Tibial artery (tissue), 4 donors: ENCODE measurements around the gene TRIM44.
"Not testable (repeated sequence)": the region's sequence is repeated elsewhere in the genome, so short reads cannot be mapped to it uniquely, and the experiment has no call there.

Source experiments
- DNase-seq, 2 donors: peaks; one replicate each; pipeline ENCODE4 v3.0.0-alpha.2; 2019
- H3K27ac ChIP-seq, 2 donors: fragments of 200-600 bp; sonication (generic) in 1 of 2; 1 replicate in 1 of 2; 2 replicates in 1 of 2; pipeline ENCODE4 v1.5.1; 2018 to 2019; ENCODE audit warnings: mild to moderate bottlenecking in 1 of 2
- H3K27me3 ChIP-seq, 2 donors: fragments of 200-600 bp; sonication (generic) in 1 of 2; one replicate each; pipeline versions ENCODE4 v1.5.1 to v1.6.0; 2016 to 2019
- H3K36me3 ChIP-seq, 3 donors: fragments of 200-600 bp; sonication (generic) in 2 of 3; one replicate each; pipeline ENCODE4 v1.5.1; 2016 to 2019; ENCODE audit warnings: mild to moderate bottlenecking in 2 of 3
- H3K4me1 ChIP-seq, 4 donors: fragments of 200-600 bp; sonication (generic) in 2 of 4; 1 replicate in 3 of 4; 2 replicates in 1 of 4; pipeline ENCODE4 v1.5.1; 2016 to 2019
- H3K4me3 ChIP-seq, 2 donors: fragments of 200-600 bp; sonication (generic) in 1 of 2; 1 replicate in 1 of 2; 2 replicates in 1 of 2; pipeline ENCODE4 v1.5.1; 2018 to 2019; ENCODE audit warnings: mild to moderate bottlenecking in 2 of 2
- H3K9me3 ChIP-seq, 3 donors: fragments of 200-600 bp; sonication (generic) in 1 of 3; one replicate each; pipeline ENCODE4 v1.5.1; 2016 to 2019
- intact Hi-C: fragments of 100-400 bp; cut with DNase I; formaldehyde crosslinking; loops from one replicate; pipeline ENCODE4 v1.15.0; 2023; ENCODE audit warnings: low total_unique reads
- TF ChIP-seq, protein P1 (sequence below), 2 experiments: fragments of 200-600 bp in 1 of 2; fragments of 450-650 bp in 1 of 2; IDR thresholded peaks; one replicate each; pipeline ENCODE4 v1.5.1; 2017 to 2019; ENCODE audit warnings: antibody characterized with exemption in 2 of 2, mild to moderate bottlenecking in 1 of 2, moderate library complexity in 1 of 2

Gene TRIM44

DNA sequence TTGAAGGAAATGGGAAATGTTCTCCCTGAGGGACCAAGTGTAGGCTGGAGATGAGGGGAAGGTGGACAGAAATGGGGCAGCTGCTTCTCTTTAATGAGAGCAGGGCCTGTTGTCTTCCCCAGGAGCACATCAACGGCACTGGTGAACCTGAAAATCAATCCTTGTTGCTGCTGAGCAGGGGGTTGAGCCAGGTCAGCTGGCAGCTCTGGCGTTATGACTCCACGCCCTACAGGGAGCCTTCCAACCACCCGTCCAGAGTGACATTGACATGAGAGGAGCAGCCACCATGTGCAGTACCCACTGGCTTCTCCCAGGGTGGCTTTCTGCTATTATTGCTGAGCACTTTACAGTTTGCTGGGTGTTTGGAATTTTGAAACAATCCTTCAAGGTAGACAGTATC is 164.4 kb downstream of the TRIM44 start:
- TF ChIP-seq, protein P1, sequence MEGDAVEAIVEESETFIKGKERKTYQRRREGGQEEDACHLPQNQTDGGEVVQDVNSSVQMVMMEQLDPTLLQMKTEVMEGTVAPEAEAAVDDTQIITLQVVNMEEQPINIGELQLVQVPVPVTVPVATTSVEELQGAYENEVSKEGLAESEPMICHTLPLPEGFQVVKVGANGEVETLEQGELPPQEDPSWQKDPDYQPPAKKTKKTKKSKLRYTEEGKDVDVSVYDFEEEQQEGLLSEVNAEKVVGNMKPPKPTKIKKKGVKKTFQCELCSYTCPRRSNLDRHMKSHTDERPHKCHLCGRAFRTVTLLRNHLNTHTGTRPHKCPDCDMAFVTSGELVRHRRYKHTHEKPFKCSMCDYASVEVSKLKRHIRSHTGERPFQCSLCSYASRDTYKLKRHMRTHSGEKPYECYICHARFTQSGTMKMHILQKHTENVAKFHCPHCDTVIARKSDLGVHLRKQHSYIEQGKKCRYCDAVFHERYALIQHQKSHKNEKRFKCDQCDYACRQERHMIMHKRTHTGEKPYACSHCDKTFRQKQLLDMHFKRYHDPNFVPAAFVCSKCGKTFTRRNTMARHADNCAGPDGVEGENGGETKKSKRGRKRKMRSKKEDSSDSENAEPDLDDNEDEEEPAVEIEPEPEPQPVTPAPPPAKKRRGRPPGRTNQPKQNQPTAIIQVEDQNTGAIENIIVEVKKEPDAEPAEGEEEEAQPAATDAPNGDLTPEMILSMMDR (IDR thresholded peaks at IDR 0.05): no peak
- Histone ChIP-seq H3K4me1 (peaks cover 0 to 1% (median 0%) of the 10 kb centered on the region in 4 donors), H3K36me3 (no peaks in the 10 kb centered on the region), H3K27ac (no peak overlapping the region), H3K27me3 (no peaks in the 10 kb centered on the region), H3K4me3 (no peak overlapping the region), H3K9me3 (no peaks in the 10 kb centered on the region)
- intact Hi-C loops: loop anchor here (10.0 kb wide), 1 partner anchor 212 kb away; the partner anchor contains the start of gene FJX1
- DNase-seq: no peak

DNA sequence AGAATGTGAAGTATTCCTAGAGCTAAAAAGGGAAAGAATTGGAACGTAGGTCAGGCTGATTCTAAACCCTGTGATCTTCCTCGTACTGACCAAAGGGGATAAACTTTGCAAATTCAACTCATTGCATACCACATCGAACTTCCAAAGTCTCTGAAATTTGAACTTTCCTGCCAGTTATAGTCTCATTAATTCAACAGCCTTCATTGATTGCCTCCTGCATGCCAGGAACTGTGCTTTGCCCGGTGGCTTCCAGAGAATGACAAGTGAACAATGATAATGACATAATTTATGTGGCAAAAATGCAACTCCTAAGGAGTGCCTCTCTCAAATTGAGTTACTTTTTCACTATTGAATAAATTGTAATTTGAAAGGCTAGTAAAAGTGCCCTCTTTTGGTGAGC is 173.6 kb downstream of the TRIM44 start:
- TF ChIP-seq, protein P1 (IDR thresholded peaks at IDR 0.05): no peak
- Histone ChIP-seq H3K27ac (no peak overlapping the region), H3K9me3 (peaks cover 0 to 5% (median 3%) of the 10 kb centered on the region in 3 donors), H3K36me3 (no peaks in the 10 kb centered on the region), H3K4me1 (no peaks in the 10 kb centered on the region), H3K27me3 (no peaks in the 10 kb centered on the region), H3K4me3 (no peak overlapping the region)
- intact Hi-C loops: no loop called here
- no peak for DNase-seq

DNA sequence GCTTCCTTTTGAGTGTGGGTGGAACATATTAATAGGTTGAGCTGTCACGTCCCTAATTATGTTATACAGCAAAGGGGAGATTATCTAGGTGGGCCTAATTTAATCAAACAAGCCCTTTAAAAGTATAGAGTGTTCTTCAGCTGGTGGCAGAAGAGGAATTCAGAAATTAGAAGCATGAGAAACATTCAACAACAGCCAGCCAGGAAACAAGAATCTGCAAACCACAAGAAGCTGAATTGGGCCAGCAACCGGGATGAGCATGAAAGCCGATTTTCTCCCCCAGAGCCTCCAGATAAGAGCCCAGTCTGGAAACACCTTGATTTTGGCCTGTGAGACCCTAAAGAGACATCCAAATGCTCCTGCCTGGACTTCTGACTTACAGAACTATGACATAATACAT is 175.5 kb downstream of the TRIM44 start:
- no peak for DNase-seq
- Histone ChIP-seq H3K27ac (no peak overlapping the region), H3K36me3 (no peaks in the 10 kb centered on the region), H3K9me3 (peaks cover 0 to 3% (median 0%) of the 10 kb centered on the region in 3 donors), H3K27me3 (peaks cover 0 to 3% of the 10 kb centered on the region in 2 donors), H3K4me1 (no peaks in the 10 kb centered on the region), H3K4me3 (no peak overlapping the region)
- TF ChIP-seq, protein P1 (IDR thresholded peaks at IDR 0.05): no peak
- intact Hi-C loops: no loop called here

DNA sequence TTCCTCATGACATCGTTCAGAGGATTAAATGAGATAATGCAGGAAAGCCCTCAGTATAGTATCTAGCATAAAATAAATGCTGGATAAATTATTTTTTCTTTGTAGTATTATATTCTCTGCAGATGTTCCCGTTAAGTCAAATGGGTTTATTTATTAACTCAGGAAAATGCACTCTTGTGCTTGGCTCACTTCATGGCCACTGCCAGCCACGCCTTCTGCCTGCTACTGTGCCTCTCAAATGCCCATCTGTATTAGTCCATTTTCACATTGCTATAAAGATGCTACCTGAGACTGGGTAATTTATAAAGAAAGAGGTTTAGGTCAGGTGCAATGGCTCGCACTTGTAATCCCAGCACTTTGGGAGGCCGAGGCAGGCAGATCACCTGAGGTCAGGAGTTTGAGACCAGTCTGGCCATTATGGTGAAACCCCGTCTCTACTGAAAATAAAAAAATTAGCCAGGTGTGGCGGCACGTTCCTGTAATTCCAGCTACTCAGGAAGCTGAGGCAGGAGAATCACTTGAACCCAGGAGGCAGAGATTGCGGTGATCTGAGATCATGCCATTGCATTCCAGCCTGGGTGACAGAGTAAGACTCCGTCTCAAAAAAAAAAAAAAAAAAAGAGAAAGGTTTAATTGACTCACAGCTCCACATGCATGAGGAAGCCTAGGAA is 176.3 kb downstream of the TRIM44 start:
- intact Hi-C loops, H3K36me3 ChIP-seq, H3K4me1 ChIP-seq, H3K9me3 ChIP-seq, H3K27me3 ChIP-seq, H3K27ac ChIP-seq, H3K4me3 ChIP-seq, DNase-seq: not testable (repeated sequence)

DNA sequence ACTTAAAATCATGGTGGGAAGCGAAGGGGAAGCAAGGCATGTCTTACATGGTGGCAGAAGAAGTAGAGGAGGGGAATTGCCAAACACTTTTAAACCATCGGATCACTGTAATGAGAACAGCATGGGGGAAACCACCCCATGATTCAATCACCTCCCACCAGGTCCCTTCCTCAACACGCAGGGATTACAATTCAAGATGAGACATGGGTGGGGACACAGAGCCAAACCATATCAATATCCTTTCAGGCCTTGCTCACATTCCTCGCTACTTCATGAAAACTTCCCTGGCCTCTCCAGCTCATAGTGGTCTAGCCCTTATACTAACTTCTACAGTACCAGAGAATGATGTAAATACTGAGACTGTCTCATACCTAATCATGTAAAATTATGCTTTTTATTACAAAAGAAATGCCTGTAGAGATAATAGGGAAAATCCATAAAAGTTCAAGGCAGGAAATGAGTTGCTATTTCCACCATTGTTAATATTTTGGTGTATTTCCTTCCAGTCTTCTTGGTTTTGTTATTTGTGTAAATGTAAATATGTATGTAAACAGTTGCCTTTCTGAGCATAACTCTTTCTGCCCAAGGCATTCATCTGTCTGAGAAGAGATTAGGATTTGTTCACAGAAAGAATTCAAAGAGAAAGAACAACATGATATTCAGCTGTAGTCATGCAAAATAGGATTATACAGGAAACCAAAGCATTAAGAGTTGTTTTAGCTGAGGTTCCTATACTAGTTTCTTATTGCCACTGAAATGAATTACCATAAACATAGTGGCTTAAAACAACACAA is 177.0 kb downstream of the TRIM44 start:
- H3K4me1 ChIP-seq: no peaks in the 10 kb centered on the region

More for the DNA sequence above, 177.0 kb downstream of the TRIM44 start:
- H3K36me3 ChIP-seq: no peaks in the 10 kb centered on the region
- intact Hi-C loops: no loop called here
- no peak overlapping the region for H3K27ac ChIP-seq
- peaks cover 0 to 3% of the 10 kb centered on the region in 2 donors for H3K27me3 ChIP-seq
- TF ChIP-seq, protein P1 (IDR thresholded peaks at IDR 0.05): no peak
- no peak overlapping the region for H3K4me3 ChIP-seq
- peaks cover 0 to 3% (median 0%) of the 10 kb centered on the region in 3 donors for H3K9me3 ChIP-seq
- DNase-seq: no peak
